PC-3 (cell line): ENCODE data around the gene SPCS2. TPM values are rescaled to one million over a fixed set of nuclear protein-coding genes. Genes with fewer than 3 reads are reported as not detected.

ENCODE experiments used
- ATAC-seq: fragments of 200-7000 bp; cut with Tn5 transposase; 2 replicates; pipeline ENCODE4 v1.9.1; 2020; ENCODE audit warnings: mild to moderate bottlenecking, moderate library complexity
- BruUV-seq: library from RNA; stranded (reverse); fragments of 400-500 nt; replicated peaks from 2 replicates; lab custom pipeline; 2021; lab: Mats Ljungman, UMichigan
- CTCF ChIA-PET: fragments of 300-600 bp; sonication (Branson Sonifier 250); formaldehyde crosslinking; loops from one replicate; lab custom pipeline; 2022; ENCODE audit warnings: antibody characterized with exemption; lab: Charles Lee
- POLR2A ChIA-PET: fragments of 300-600 bp; sonication (Branson Sonifier 250); formaldehyde crosslinking; loops from one replicate; lab custom pipeline; 2022; ENCODE audit warnings: antibody characterized with exemption; ENCODE audit not compliant: unreplicated experiment; lab: Charles Lee
- DNase-seq: peaks from one replicate; pipeline ENCODE4 v3.0.0-alpha.2; 2015
- H2AFZ ChIP-seq: fragments of 300-600 bp; sonication (generic); 2 replicates; pipeline ENCODE4 v1.6.0; 2016; ENCODE audit warnings: antibody characterized with exemption, low read length
- H3F3A ChIP-seq: fragments of 300-600 bp; sonication (generic); one replicate; pipeline ENCODE4 v1.6.0; 2017; ENCODE audit warnings: antibody characterized with exemption, low read length, control low read depth, mild to moderate bottlenecking; ENCODE audit not compliant: unreplicated experiment
- H3K27ac ChIP-seq: fragments of 300-600 bp; sonication (generic); 2 replicates; pipeline ENCODE4 v1.5.1; 2016; ENCODE audit warnings: mild to moderate bottlenecking, low read length
- H3K27me3 ChIP-seq: fragments of 300-600 bp; sonication (generic); 2 replicates; pipeline ENCODE4 v1.6.1; 2016; ENCODE audit warnings: low read length, mixed read lengths
- H3K36me3 ChIP-seq: fragments of 300-600 bp; sonication (generic); 2 replicates; pipeline ENCODE4 v1.6.1; 2016; ENCODE audit warnings: low read depth, mixed run types, low read length, mixed read lengths
- H3K4me1 ChIP-seq: fragments of 300-600 bp; sonication (generic); 2 replicates; pipeline ENCODE4 v1.5.1; 2016; ENCODE audit warnings: low read length; ENCODE audit not compliant: insufficient read depth
- H3K4me2 ChIP-seq: fragments of 300-600 bp; sonication (generic); 2 replicates; pipeline ENCODE4 v1.6.0; 2016; ENCODE audit warnings: low read length
- H3K4me3 ChIP-seq: fragments of 300-600 bp; sonication (generic); 2 replicates; pipeline ENCODE4 v1.5.1; 2016; ENCODE audit warnings: mild to moderate bottlenecking, low read length, mixed read lengths
- H3K79me2 ChIP-seq: fragments of 300-600 bp; sonication (generic); 2 replicates; pipeline ENCODE4 v1.6.1; 2017; ENCODE audit warnings: low read length, mixed read lengths
- H3K9ac ChIP-seq: fragments of 300-600 bp; sonication (generic); 2 replicates; pipeline ENCODE4 v1.6.0; 2016; ENCODE audit warnings: mild to moderate bottlenecking, low read length
- H3K9me2 ChIP-seq: fragments of 300-600 bp; sonication (generic); replicated peaks from 2 replicates; pipeline ENCODE4 v1.6.1; 2016; ENCODE audit warnings: mixed run types, low read length, mixed read lengths
- H3K9me3 ChIP-seq: fragments of 300-600 bp; sonication (generic); 2 replicates; pipeline ENCODE4 v1.6.1; 2016; ENCODE audit warnings: low read length, mixed read lengths
- H4K20me1 ChIP-seq: fragments of 300-600 bp; sonication (generic); 2 replicates; pipeline ENCODE4 v1.6.1; 2016; ENCODE audit warnings: low read length, mixed read lengths
- CTCF ChIP-seq: fragments of 300-600 bp; sonication (generic); conservative IDR thresholded peaks from 2 replicates; pipeline ENCODE4 v1.5.1; 2017; ENCODE audit warnings: antibody characterized with exemption, low read depth, mild to moderate bottlenecking, low read length
- EZH2 ChIP-seq: fragments of 300-600 bp; sonication (generic); IDR thresholded peaks from one replicate; pipeline ENCODE4 v1.6.1; 2017; ENCODE audit warnings: antibody characterized with exemption, mild to moderate bottlenecking, low read length; ENCODE audit not compliant: unreplicated experiment
- EZH2phosphoT487 ChIP-seq: fragments of 300-600 bp; sonication (generic); IDR thresholded peaks from 2 replicates; pipeline ENCODE4 v1.6.1; 2018; ENCODE audit warnings: mild to moderate bottlenecking, antibody characterized with exemption, low read length, borderline replicate concordance
- intact Hi-C: fragments of 100-400 bp; cut with micrococcal nuclease; formaldehyde crosslinking; loops from 2 replicates; pipeline ENCODE4 v1.9.0; 2023
- total RNA-seq: library from RNA; depleted of rRNA; stranded (reverse); fragments of >200 nt; gene quantifications from 2 replicates; pipeline ENCODE4 v1.2.3, GENCODE V29; 2014

Gene SPCS2
- total RNA-seq, 1 experiment from 2014 or later, result 129 TPM

- ChIA-PET CTCF (interaction anchor here (0.6 kb wide), 1 partner anchor 307 kb away, joined by 4 read pairs; no protein-coding TSS in a partner anchor), POLR2A (no interaction called here)
- intact Hi-C loops, result no loop called here
- Histone ChIP-seq H3K27ac (no peak overlapping the region), H4K20me1 (no peaks in the 10 kb centered on the region), H3F3A (no peaks in the 10 kb centered on the region), H3K27me3 (no peaks in the 10 kb centered on the region), H3K9me2 (no peaks in the 10 kb centered on the region), H3K4me2 (no peak overlapping the region), H3K36me3 (peaks cover 5% of the 10 kb centered on the region; the same call in 1 of the 2 replicates), H3K9me3 (no peaks in the 10 kb centered on the region), H3K4me1 (peaks cover 31% of the 10 kb centered on the region), H3K4me3 (no peak overlapping the region), H2AFZ (no peak overlapping the region), H3K9ac (no peak overlapping the region), H3K79me2 (no peaks in the 10 kb centered on the region)
- DNase-seq (no peak), ATAC-seq (no peak)
- BruUV-seq, result no TSS peak
- TF ChIP-seq CTCF, result no peak
- no peak for TF ChIP-seq EZH2phosphoT487
- no peak for TF ChIP-seq EZH2
These were observed 7.6 kb upstream of the SPCS2 start for GRCh38 chr11:74941492-74941891.

DNA sequence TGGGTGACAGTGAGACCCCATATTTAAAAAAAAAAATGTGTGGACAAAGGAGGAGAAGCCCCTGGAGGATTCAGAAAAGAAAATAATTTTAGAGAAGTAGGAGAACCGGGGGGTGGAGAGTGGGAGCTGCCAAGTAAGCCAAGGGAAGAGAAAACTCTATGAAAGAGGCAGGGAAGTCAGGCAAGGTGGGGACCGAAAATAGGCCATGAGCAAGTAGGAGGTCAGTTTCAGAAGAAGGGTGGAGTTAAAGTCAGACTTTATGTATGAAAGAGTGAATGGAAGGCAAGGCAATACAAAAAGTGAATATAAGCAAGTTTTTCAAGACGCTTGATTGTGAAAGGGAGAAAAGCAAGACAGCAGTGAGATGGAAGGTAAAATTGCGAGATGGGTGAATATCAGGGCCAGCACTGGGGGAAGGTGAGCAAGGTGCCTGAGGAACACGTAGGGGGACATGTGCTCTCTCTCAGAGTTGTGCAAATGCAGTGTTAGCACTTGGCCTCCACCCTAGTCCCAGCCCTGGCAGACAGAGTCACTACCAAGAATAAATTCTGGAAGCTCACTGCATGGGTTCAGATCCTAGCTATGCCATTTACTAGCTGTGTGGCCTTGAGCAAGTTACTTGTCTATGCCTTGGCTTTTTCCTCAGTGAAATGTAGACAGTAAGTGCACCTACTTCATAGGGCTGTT, 6.8 kb upstream of the SPCS2 start:
- Histone ChIP-seq H3K4me1 (peaks cover 31% of the 10 kb centered on the region), H3K27ac (peak overlapping the region; percentile 35), H3K4me2 (peak overlapping the region; percentile 51), H3K36me3 (0 out of 2 replicates have a peak, but pooled peaks cover 2% of the 10 kb centered on the region), H3K27me3 (no peaks in the 10 kb centered on the region), H3K4me3 (no peak overlapping the region), H3K9me2 (no peaks in the 10 kb centered on the region), H3K9ac (no peak overlapping the region), H3K79me2 (no peaks in the 10 kb centered on the region), H4K20me1 (no peaks in the 10 kb centered on the region), H2AFZ (no peak overlapping the region), H3K9me3 (no peaks in the 10 kb centered on the region), H3F3A (no peaks in the 10 kb centered on the region)
- ChIA-PET POLR2A (no interaction called here), CTCF (interaction anchor here (0.6 kb wide), 1 partner anchor 306 kb away, joined by 4 read pairs; no protein-coding TSS in a partner anchor)
- BruUV-seq, result no TSS peak
- intact Hi-C loops, result no loop called here
- ATAC-seq, result no peak
- TF ChIP-seq CTCF (no peak), EZH2 (no peak), EZH2phosphoT487 (no peak)
- no peak for DNase-seq

DNA sequence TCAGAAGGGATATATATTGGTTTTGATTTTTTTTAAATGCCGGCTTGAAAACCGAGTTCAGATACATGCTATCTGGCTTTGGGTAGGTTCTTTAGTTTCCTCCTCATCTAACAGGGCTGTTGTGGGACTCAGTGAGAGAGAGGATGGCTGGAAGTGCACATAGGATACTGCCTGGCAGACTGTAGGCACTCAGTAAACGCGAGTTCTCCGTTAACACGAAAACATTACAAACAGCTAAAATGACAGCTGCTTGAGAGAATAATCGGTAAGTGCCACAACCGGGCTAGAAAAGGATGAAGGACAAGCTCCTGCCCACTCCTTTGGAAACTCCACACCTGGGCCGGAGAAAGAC, 544 bp upstream of the SPCS2 start:
- no peak for DNase-seq
- ChIA-PET POLR2A (no interaction called here), CTCF (interaction anchor here (1.0 kb wide), 1 partner anchor 300 kb away, joined by 3 read pairs; no protein-coding TSS in a partner anchor)
- H3K4me1 ChIP-seq, result peaks cover 30% of the 10 kb centered on the region
- H3K9me2 ChIP-seq, result no peaks in the 10 kb centered on the region
- H3K79me2 ChIP-seq, result peaks cover 56% of the 10 kb centered on the region
- H3K36me3 ChIP-seq, result peaks cover 14% of the 10 kb centered on the region
- ATAC-seq, result peak; percentile 44
- TSS peak; percentile 89 for BruUV-seq
- peak overlapping the region; percentile 95 for H3K9ac ChIP-seq
- no peaks in the 10 kb centered on the region for H3K9me3 ChIP-seq
- H2AFZ ChIP-seq, result peak overlapping the region; percentile 92
- no peak overlapping the region for H3K27ac ChIP-seq
- no peak for TF ChIP-seq CTCF
- TF ChIP-seq EZH2phosphoT487, result no peak
- TF ChIP-seq EZH2, result no peak
- H3K27me3 ChIP-seq, result no peaks in the 10 kb centered on the region
- intact Hi-C loops, result no loop called here
- H4K20me1 ChIP-seq, result 0 out of 2 replicates have a peak, but pooled peaks cover 10% of the 10 kb centered on the region
- peak overlapping the region; percentile 87 for H3K4me3 ChIP-seq
- H3F3A ChIP-seq, result no peaks in the 10 kb centered on the region
- peak overlapping the region; percentile 88 for H3K4me2 ChIP-seq
